Caco-2 (cell line): ENCODE measurements around the gene MYH7. TPM values are rescaled to one million over a fixed set of nuclear protein-coding genes. Genes with fewer than 3 reads are reported as not detected.

Experiments
- BruUV-seq: library from RNA; stranded (reverse); fragments of 400-500 nt; replicated peaks from 2 replicates; lab custom pipeline; 2021; lab: Mats Ljungman, UMichigan
- CTCF ChIA-PET: fragments of 300-600 bp; sonication (Branson Sonifier 250); formaldehyde crosslinking; loops from one replicate; lab custom pipeline; 2022; ENCODE audit warnings: antibody characterized with exemption; lab: Charles Lee
- POLR2A ChIA-PET: fragments of 300-600 bp; sonication (Branson Sonifier 250); formaldehyde crosslinking; loops from one replicate; lab custom pipeline; 2022; ENCODE audit warnings: antibody characterized with exemption; lab: Charles Lee
- DNase-seq, 2 experiments: peaks; one replicate each; pipeline versions ENCODE4 v3.0.0 to v3.0.0-alpha.2; 2020 to 2022
- H3K27me3 ChIP-seq: replicated peaks from 2 replicates; pipeline ENCODE4 v1.6.0; 2011; ENCODE audit warnings: low read length; ENCODE audit not compliant: control insufficient read depth, insufficient read depth
- H3K36me3 ChIP-seq: 2 replicates; pipeline ENCODE4 v1.5.1; 2011; ENCODE audit warnings: low read length; ENCODE audit not compliant: control insufficient read depth, insufficient read depth
- H3K4me1 ChIP-seq: fragments of 250-450 bp; sonication (Bioruptor Pico); 2 replicates; pipeline ENCODE4 v1.5.1; 2020; ENCODE audit warnings: mild to moderate bottlenecking
- H3K4me3 ChIP-seq: 2 replicates; pipeline ENCODE4 v1.5.1; 2011; ENCODE audit warnings: low read depth, mild to moderate bottlenecking, control low read depth, low read length
- H3K9me3 ChIP-seq: fragments of 250-450 bp; sonication (Bioruptor Pico); 2 replicates; pipeline ENCODE4 v1.5.1; 2020; ENCODE audit warnings: mild to moderate bottlenecking, moderate library complexity
- H3K27ac Mint-ChIP-seq: one replicate; pipeline ENCODE4 v1.8.0; 2022; ENCODE audit warnings: mixed read lengths; ENCODE audit not compliant: unreplicated experiment
- H3K27me3 Mint-ChIP-seq: one replicate; pipeline ENCODE4 v1.8.0; 2022; ENCODE audit warnings: mixed read lengths; ENCODE audit not compliant: insufficient read depth, unreplicated experiment
- H3K36me3 Mint-ChIP-seq: one replicate; pipeline ENCODE4 v1.8.0; 2022; ENCODE audit warnings: mild to moderate bottlenecking, mixed read lengths; ENCODE audit not compliant: insufficient read depth, unreplicated experiment
- H3K4me1 Mint-ChIP-seq: one replicate; pipeline ENCODE4 v1.8.0; 2022; ENCODE audit warnings: low read depth, mixed read lengths; ENCODE audit not compliant: unreplicated experiment
- H3K4me3 Mint-ChIP-seq: one replicate; pipeline ENCODE4 v1.8.0; 2022; ENCODE audit warnings: mild to moderate bottlenecking, moderate library complexity, mixed read lengths; ENCODE audit not compliant: unreplicated experiment
- H3K9me3 Mint-ChIP-seq: one replicate; pipeline ENCODE4 v1.8.0; 2022; ENCODE audit warnings: mixed read lengths; ENCODE audit not compliant: unreplicated experiment
- intact Hi-C: fragments of 100-400 bp; cut with micrococcal nuclease; formaldehyde crosslinking; loops from one replicate; pipeline ENCODE4 v1.10.0; 2022; ENCODE audit not compliant: unreplicated experiment
- total RNA-seq: library from RNA; stranded (reverse); gene quantifications from 2 replicates; pipeline ENCODE4 v1.2.3, GENCODE V29; 2022
- TF ChIP-seq, protein P1 (sequence below), 2 experiments: fragments of 200-600 bp in 1 of 2; IDR thresholded peaks; 1 replicate in 1 of 2; 2 replicates in 1 of 2; pipeline versions ENCODE4 v1.5.1 to v1.8.0; 2011 to 2022; ENCODE audit warnings: antibody characterized with exemption in 1 of 2, control low read depth in 1 of 2, inconsistent platforms in 1 of 2, low read depth in 1 of 2, low read length in 1 of 2, mild to moderate bottlenecking in 1 of 2, moderate library complexity in 1 of 2; ENCODE audit not compliant: insufficient read depth in 1 of 2, severe bottlenecking in 1 of 2, unreplicated experiment in 1 of 2

Gene MYH7
- total RNA-seq, 1 experiment from 2014 or later, result not detected

DNA sequence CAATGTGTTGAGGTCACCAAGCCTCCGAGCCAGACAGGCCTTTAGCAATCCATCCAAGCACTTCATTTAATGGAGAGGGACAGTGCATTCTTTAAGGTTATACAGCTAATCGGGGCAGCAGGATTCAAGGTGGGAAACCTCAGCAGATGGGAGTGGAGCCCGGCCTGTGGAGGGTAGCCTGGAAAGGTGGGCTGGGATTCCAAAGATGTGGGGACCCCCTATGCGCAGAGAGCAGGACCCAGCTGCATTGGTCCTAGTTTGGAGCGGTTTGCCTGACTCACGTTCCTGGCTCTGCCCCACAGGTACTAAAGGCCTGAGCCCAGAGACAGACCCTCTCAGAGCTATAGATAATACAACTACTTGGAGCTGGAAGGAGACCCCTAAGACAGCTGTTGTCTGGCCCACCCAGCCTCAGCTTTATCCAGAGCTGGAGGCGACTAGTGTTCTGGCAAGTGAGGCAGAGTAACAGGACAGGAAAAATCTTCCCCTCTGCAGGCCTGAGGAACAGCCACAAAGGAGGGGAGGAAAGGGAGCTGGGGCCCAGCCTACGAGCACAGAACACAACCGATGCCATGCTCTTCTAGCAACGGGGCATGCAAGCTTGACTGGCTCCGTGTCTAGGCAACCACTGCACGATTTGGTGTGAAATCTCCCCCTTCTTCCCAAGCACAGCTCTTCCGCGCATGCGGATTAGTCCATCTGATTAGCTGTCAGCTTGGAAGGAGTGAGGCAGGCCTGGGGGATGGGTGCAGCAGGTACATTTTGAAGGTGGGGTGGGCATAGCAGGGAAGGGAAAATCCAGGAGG is 1.1 kb upstream of the MYH7 start:
- Mint-ChIP-seq H3K4me3 (no peak overlapping the region), H3K36me3 (no peaks in the 10 kb centered on the region), H3K27ac (no peak overlapping the region), H3K9me3 (no peaks in the 10 kb centered on the region), H3K4me1 (no peaks in the 10 kb centered on the region), H3K27me3 (no peaks in the 10 kb centered on the region)
- Histone ChIP-seq H3K4me3 (no peak overlapping the region), H3K9me3 (no peaks in the 10 kb centered on the region), H3K27me3 (no peaks in the 10 kb centered on the region), H3K36me3 (no peaks in the 10 kb centered on the region), H3K4me1 (peaks cover 12% of the 10 kb centered on the region)
- CTCF ChIA-PET, result interaction anchor here (1.0 kb wide), 1 partner anchor 42 kb away, joined by 4 read pairs; no protein-coding TSS in a partner anchor
- BruUV-seq, result no TSS peak
- intact Hi-C loops, result no loop called here
- TF ChIP-seq, protein P1, sequence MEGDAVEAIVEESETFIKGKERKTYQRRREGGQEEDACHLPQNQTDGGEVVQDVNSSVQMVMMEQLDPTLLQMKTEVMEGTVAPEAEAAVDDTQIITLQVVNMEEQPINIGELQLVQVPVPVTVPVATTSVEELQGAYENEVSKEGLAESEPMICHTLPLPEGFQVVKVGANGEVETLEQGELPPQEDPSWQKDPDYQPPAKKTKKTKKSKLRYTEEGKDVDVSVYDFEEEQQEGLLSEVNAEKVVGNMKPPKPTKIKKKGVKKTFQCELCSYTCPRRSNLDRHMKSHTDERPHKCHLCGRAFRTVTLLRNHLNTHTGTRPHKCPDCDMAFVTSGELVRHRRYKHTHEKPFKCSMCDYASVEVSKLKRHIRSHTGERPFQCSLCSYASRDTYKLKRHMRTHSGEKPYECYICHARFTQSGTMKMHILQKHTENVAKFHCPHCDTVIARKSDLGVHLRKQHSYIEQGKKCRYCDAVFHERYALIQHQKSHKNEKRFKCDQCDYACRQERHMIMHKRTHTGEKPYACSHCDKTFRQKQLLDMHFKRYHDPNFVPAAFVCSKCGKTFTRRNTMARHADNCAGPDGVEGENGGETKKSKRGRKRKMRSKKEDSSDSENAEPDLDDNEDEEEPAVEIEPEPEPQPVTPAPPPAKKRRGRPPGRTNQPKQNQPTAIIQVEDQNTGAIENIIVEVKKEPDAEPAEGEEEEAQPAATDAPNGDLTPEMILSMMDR (IDR thresholded peaks at IDR 0.05; ENCODE audit: insufficient read depth in 1 of 2, low read depth in 1 of 2, low read length in 1 of 2, severe bottlenecking in 1 of 2, unreplicated experiment in 1 of 2), result no peak
- POLR2A ChIA-PET, result no interaction called here
- no peak for DNase-seq

DNA sequence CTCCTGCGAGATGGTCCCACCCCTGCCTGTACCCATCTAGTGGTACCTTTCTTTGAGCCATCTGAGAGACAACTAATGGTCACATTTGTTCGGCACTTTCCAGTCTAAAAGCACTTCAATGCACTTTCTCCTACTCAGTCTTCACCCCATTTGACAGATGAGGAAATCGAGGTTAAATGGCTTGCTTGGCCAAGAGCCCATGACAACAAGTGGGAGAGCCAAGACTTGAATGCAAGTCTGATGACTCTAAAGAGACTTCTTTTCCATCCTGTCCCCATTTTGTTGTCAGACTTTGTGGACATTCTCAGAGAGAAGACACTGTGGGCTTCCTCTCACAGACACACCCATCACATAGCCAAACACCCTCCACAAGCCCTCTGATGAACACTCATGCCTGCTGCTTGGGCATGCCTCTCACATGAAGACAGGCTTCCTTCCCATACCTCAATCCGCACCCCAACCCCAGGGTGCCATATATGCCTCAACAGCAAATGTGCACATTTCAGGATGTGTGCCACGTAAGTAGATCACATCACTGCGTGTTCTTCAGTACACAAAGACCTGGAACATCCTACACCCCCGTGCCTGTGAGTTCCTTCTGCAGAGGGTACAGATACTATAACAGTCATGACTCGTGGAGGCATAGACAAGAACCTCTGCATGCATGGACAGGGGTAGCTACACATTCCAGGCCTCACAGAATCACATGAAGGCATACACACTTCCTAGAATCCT is 805 bp downstream of the MYH7 start:
- ChIA-PET POLR2A (no interaction called here), CTCF (no interaction called here)
- intact Hi-C loops, result no loop called here
- H3K27ac Mint-ChIP-seq, result no peak overlapping the region
- TF ChIP-seq, protein P1 (IDR thresholded peaks at IDR 0.05; ENCODE audit: insufficient read depth in 1 of 2, low read depth in 1 of 2, low read length in 1 of 2, severe bottlenecking in 1 of 2, unreplicated experiment in 1 of 2), result no peak
- H3K27me3 Mint-ChIP-seq, result peaks cover 4% of the 10 kb centered on the region
- no peaks in the 10 kb centered on the region for H3K36me3 ChIP-seq
- no peaks in the 10 kb centered on the region for H3K9me3 ChIP-seq
- no peaks in the 10 kb centered on the region for H3K36me3 Mint-ChIP-seq
- BruUV-seq, result no TSS peak
- H3K4me3 Mint-ChIP-seq, result no peak overlapping the region
- no peaks in the 10 kb centered on the region for H3K4me1 Mint-ChIP-seq
- no peaks in the 10 kb centered on the region; the same call in 1 of the 2 replicates for H3K27me3 ChIP-seq
- H3K4me3 ChIP-seq, result no peak overlapping the region
- peaks cover 12% of the 10 kb centered on the region for H3K4me1 ChIP-seq
- H3K9me3 Mint-ChIP-seq, result no peaks in the 10 kb centered on the region
- DNase-seq, result no peak

DNA sequence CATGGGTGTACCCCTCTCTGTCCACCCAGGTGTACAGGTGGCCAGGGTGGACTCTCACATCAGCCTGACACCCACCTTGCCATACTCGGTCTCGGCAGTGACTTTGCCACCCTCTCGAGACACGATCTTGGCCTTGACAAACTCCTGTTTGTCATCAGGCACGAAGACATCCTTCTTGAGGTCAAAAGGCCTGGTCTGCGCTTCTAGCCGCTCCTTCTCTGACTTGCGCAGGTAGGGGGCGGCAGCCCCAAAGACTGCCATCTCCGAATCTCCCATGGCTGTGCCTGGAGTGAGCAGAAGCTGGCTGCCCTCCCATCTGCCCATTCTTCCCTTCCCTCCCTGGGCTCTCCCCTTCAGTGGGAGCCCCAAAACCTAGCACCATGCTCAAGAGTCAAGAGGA is 2.0 kb downstream of the MYH7 start:
- Histone ChIP-seq H3K36me3 (no peaks in the 10 kb centered on the region), H3K27me3 (no peaks in the 10 kb centered on the region; the same call in 1 of the 2 replicates), H3K4me3 (no peak overlapping the region), H3K4me1 (peaks cover 12% of the 10 kb centered on the region), H3K9me3 (no peaks in the 10 kb centered on the region)
- Mint-ChIP-seq H3K4me1 (no peaks in the 10 kb centered on the region), H3K27me3 (peaks cover 4% of the 10 kb centered on the region), H3K36me3 (no peaks in the 10 kb centered on the region), H3K4me3 (no peak overlapping the region), H3K9me3 (no peaks in the 10 kb centered on the region), H3K27ac (no peak overlapping the region)
- ChIA-PET POLR2A (no interaction called here), CTCF (no interaction called here)
- TF ChIP-seq, protein P1 (IDR thresholded peaks at IDR 0.05; ENCODE audit: insufficient read depth in 1 of 2, low read depth in 1 of 2, low read length in 1 of 2, severe bottlenecking in 1 of 2, unreplicated experiment in 1 of 2), result no peak
- no TSS peak for BruUV-seq
- peak in 1 of 2 experiments; percentile 13 for DNase-seq
- intact Hi-C loops, result no loop called here
